ENCODE data around the gene ALLC. TPM values are rescaled to one million over a fixed set of nuclear protein-coding genes. Genes with fewer than 3 reads are reported as not detected.

ALLC gene
- total and polyA plus RNA-seq, 2 donors (not counting 1 experiment from before 2014, with no cell fraction given) = not detected

DNA sequence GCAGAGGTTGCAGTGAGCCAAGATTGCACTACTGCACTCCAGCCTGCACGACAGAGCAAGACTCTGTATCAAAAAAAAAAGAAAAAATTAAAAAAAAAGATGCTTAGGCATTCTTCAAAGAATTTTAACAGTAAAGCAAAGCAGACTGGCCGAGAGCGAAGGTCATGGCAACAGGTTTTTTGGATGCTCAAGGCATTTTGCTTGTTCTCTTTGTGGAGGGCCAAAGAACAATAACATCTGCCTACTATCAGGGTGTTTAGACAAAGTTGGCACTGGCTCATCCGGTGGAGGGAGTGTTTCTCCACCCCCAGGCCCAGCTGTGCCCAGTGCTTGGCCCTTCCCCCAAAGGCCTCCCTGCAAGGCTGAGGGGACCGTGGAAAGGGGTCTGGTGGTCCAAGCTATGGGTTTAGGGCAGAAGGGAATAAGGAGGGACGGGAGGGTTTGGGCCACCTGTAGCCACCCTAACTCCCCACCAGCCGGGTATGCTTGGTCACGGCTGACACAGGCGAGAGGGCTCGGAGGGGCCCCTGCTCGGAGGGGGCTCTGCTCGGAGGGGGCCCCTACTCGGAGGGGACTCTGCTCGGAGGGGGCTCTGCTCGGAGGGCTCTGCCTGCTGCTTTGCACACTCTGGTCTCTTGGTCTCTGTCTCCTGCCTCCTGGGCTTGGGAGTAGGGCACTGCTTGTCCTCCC, 26.7 kb upstream of the ALLC start:
- H3K36me3 ChIP-seq (replicated peaks in 1 of 2; ENCODE audit: control extremely low read depth in 1 of 2, control insufficient read depth in 1 of 2, extremely low read depth in 1 of 2, insufficient read depth in 2 of 2, low read length in 1 of 2) = no peaks in the 10 kb centered on the region
- H3K4me1 ChIP-seq (ENCODE audit: control insufficient read depth in 2 of 2, insufficient read depth in 2 of 2, low read length in 2 of 2) = no peaks in the 10 kb centered on the region
- DNase-seq (no peak), ATAC-seq (ENCODE audit: low read depth) (no peak)
- H3K9me3 Mint-ChIP-seq (ENCODE audit: insufficient read depth) = no peaks in the 10 kb centered on the region
- peaks cover 9% of the 10 kb centered on the region for H3K27me3 Mint-ChIP-seq
- H3K9me3 ChIP-seq (ENCODE audit: control extremely low read depth in 1 of 3, control insufficient read depth in 2 of 3, insufficient read depth in 1 of 3, low read length in 2 of 3) = peaks cover 0 to 3% (median 0%) of the 10 kb centered on the region in 3 donors
- TF ChIP-seq, protein P1, sequence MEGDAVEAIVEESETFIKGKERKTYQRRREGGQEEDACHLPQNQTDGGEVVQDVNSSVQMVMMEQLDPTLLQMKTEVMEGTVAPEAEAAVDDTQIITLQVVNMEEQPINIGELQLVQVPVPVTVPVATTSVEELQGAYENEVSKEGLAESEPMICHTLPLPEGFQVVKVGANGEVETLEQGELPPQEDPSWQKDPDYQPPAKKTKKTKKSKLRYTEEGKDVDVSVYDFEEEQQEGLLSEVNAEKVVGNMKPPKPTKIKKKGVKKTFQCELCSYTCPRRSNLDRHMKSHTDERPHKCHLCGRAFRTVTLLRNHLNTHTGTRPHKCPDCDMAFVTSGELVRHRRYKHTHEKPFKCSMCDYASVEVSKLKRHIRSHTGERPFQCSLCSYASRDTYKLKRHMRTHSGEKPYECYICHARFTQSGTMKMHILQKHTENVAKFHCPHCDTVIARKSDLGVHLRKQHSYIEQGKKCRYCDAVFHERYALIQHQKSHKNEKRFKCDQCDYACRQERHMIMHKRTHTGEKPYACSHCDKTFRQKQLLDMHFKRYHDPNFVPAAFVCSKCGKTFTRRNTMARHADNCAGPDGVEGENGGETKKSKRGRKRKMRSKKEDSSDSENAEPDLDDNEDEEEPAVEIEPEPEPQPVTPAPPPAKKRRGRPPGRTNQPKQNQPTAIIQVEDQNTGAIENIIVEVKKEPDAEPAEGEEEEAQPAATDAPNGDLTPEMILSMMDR (IDR thresholded peaks at IDR 0.05) = no peak
- no peak for TF ChIP-seq EZH2 (IDR thresholded peaks at IDR 0.05; ENCODE audit: borderline replicate concordance, insufficient read depth, low read depth, low read length, poor library complexity, severe bottlenecking)
- no peak overlapping the region for H3K27ac ChIP-seq (ENCODE audit: low read length in 2 of 2)
- intact Hi-C loops (cut with micrococcal nuclease) = no loop called here
- no peak overlapping the region for H3K4me3 ChIP-seq (ENCODE audit: control extremely low read depth in 1 of 5, extremely low read depth in 1 of 5, insufficient read depth in 1 of 5, low read depth in 2 of 5, low read length in 4 of 5)
- no peak overlapping the region for H3K9ac ChIP-seq (ENCODE audit: low read length)
- WGBS (ENCODE audit: insufficient coverage) = 88% methylated on average over 8 of the region's 15 CpGs
- H4K20me1 ChIP-seq (ENCODE audit: control insufficient read depth, insufficient read depth, low read length, poor library complexity, severe bottlenecking) = no peaks in the 10 kb centered on the region
- no peak overlapping the region for H3K4me3 Mint-ChIP-seq
- ChIA-PET CTCF (no interaction called here), POLR2A (no interaction called here)
- no peak overlapping the region for H2AFZ ChIP-seq (ENCODE audit: insufficient read depth, low read depth, low read length, poor library complexity, severe bottlenecking)
- no peak overlapping the region for H3K27ac Mint-ChIP-seq
- H3K27me3 ChIP-seq (replicated peaks in 1 of 4; ENCODE audit: control extremely low read depth in 1 of 4, control insufficient read depth in 3 of 4, insufficient read depth in 4 of 4, low read length in 3 of 4) = no peaks in the 10 kb centered on the region
- no peaks in the 10 kb centered on the region for H3K79me2 ChIP-seq (ENCODE audit: control insufficient read depth, insufficient read depth, low read length)
- no peaks in the 10 kb centered on the region for H3K4me1 Mint-ChIP-seq
- no peak overlapping the region for H3K4me2 ChIP-seq (replicated peaks; ENCODE audit: low read depth, low read length, poor library complexity, severe bottlenecking)

DNA sequence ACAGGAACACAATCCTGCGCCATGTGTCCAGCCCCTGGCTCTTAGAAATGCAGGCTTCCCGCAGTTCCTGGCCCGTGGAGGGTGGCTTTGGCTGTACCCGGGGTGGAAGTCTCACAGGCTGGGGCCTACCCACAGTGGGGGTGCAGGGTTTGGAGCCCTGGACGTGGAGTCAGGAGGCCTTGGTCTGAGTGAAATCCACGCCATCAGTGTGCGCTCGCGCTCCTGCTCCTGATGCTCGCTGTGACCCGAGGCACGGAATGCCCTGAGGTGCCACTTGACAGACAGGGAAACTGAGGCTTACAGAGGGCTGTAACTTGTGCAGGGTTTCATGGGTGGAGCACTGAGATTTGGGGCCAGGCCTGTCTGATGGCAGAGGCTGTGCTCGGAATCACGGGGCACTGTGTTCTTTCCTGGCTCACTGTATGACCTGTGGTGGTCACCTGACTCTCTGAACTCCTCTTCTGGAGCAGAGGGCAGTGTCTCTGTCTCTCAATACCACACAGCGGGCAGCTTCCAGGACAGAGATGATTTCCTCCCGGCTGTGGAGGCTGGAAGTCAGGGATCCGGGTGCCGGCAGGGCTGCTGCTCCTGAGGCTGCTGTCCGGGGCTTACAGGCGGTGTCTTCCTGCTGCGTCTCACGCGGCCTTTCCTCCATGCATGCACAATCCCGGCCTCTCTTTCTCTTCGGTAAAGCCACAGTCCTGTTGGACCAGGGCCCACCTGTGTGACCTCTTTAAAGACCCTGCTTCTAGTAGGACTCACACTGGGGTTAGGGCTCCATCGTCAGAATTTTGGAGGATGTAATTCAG, 25.9 kb upstream of the ALLC start:
- H3K4me2 ChIP-seq (replicated peaks; ENCODE audit: low read depth, low read length, poor library complexity, severe bottlenecking) = no peak overlapping the region
- ChIA-PET POLR2A (no interaction called here), CTCF (no interaction called here)
- no peaks in the 10 kb centered on the region for H3K79me2 ChIP-seq (ENCODE audit: control insufficient read depth, insufficient read depth, low read length)
- H3K27ac Mint-ChIP-seq = no peak overlapping the region
- no peaks in the 10 kb centered on the region for H3K36me3 ChIP-seq (replicated peaks in 1 of 2; ENCODE audit: control extremely low read depth in 1 of 2, control insufficient read depth in 1 of 2, extremely low read depth in 1 of 2, insufficient read depth in 2 of 2, low read length in 1 of 2)
- no peak overlapping the region for H3K27ac ChIP-seq (ENCODE audit: low read length in 2 of 2)
- TF ChIP-seq, protein P1 (IDR thresholded peaks at IDR 0.05) = no peak
- no peak for TF ChIP-seq EZH2 (IDR thresholded peaks at IDR 0.05; ENCODE audit: borderline replicate concordance, insufficient read depth, low read depth, low read length, poor library complexity, severe bottlenecking)
- H3K4me1 Mint-ChIP-seq = no peaks in the 10 kb centered on the region
- no peak overlapping the region for H3K4me3 Mint-ChIP-seq
- no peak for ATAC-seq (ENCODE audit: low read depth)
- H3K27me3 Mint-ChIP-seq = peaks cover 15% of the 10 kb centered on the region
- intact Hi-C loops (cut with micrococcal nuclease) = no loop called here
- no peak for DNase-seq
- H3K9me3 ChIP-seq (ENCODE audit: control extremely low read depth in 1 of 3, control insufficient read depth in 2 of 3, insufficient read depth in 1 of 3, low read length in 2 of 3) = no peaks in the 10 kb centered on the region
- WGBS (ENCODE audit: insufficient coverage) = 92% methylated on average over 25 of the region's 26 CpGs
- H3K9ac ChIP-seq (ENCODE audit: low read length) = no peak overlapping the region
- no peaks in the 10 kb centered on the region for H4K20me1 ChIP-seq (ENCODE audit: control insufficient read depth, insufficient read depth, low read length, poor library complexity, severe bottlenecking)
- H3K4me3 ChIP-seq (ENCODE audit: control extremely low read depth in 1 of 5, extremely low read depth in 1 of 5, insufficient read depth in 1 of 5, low read depth in 2 of 5, low read length in 4 of 5) = no peak overlapping the region
- no peaks in the 10 kb centered on the region for H3K27me3 ChIP-seq (replicated peaks in 1 of 4; ENCODE audit: control extremely low read depth in 1 of 4, control insufficient read depth in 3 of 4, insufficient read depth in 4 of 4, low read length in 3 of 4)
- H2AFZ ChIP-seq (ENCODE audit: insufficient read depth, low read depth, low read length, poor library complexity, severe bottlenecking) = no peak overlapping the region
- H3K9me3 Mint-ChIP-seq (ENCODE audit: insufficient read depth) = no peaks in the 10 kb centered on the region
- no peaks in the 10 kb centered on the region for H3K4me1 ChIP-seq (ENCODE audit: control insufficient read depth in 2 of 2, insufficient read depth in 2 of 2, low read length in 2 of 2)
